Duodenal mucosa (tissue), 2 donors: Measurements from ENCODE around the gene FADS2.

Source experiments
- H3K27ac ChIP-seq: one replicate; pipeline ENCODE4 v1.7.0; 2013; ENCODE audit warnings: low read depth, low read length
- H3K27me3 ChIP-seq, 2 donors: one replicate each; pipeline ENCODE4 v1.7.0; 2013; ENCODE audit warnings: low read length in 2 of 2, control low read depth in 1 of 2; ENCODE audit not compliant: insufficient read depth in 2 of 2, control insufficient read depth in 1 of 2
- H3K36me3 ChIP-seq, 2 donors: one replicate each; pipeline ENCODE4 v1.7.0; 2013; ENCODE audit warnings: low read length in 2 of 2, control low read depth in 1 of 2; ENCODE audit not compliant: insufficient read depth in 2 of 2, control insufficient read depth in 1 of 2
- H3K4me1 ChIP-seq, 2 donors: one replicate each; pipeline ENCODE4 v1.7.0; 2013; ENCODE audit warnings: low read length in 2 of 2, control low read depth in 1 of 2; ENCODE audit not compliant: insufficient read depth in 2 of 2, control insufficient read depth in 1 of 2
- H3K4me3 ChIP-seq, 2 donors: one replicate each; pipeline ENCODE4 v1.7.0; 2013; ENCODE audit warnings: low read length in 2 of 2, low read depth in 1 of 2
- H3K9ac ChIP-seq, 2 donors: one replicate each; pipeline ENCODE4 v1.7.0; 2013; ENCODE audit warnings: low read length in 2 of 2, low read depth in 1 of 2
- H3K9me3 ChIP-seq, 2 donors: one replicate each; pipeline ENCODE4 v1.7.0; 2013; ENCODE audit warnings: low read length in 2 of 2, control low read depth in 1 of 2; ENCODE audit not compliant: control insufficient read depth in 1 of 2

FADS2 gene

DNA sequence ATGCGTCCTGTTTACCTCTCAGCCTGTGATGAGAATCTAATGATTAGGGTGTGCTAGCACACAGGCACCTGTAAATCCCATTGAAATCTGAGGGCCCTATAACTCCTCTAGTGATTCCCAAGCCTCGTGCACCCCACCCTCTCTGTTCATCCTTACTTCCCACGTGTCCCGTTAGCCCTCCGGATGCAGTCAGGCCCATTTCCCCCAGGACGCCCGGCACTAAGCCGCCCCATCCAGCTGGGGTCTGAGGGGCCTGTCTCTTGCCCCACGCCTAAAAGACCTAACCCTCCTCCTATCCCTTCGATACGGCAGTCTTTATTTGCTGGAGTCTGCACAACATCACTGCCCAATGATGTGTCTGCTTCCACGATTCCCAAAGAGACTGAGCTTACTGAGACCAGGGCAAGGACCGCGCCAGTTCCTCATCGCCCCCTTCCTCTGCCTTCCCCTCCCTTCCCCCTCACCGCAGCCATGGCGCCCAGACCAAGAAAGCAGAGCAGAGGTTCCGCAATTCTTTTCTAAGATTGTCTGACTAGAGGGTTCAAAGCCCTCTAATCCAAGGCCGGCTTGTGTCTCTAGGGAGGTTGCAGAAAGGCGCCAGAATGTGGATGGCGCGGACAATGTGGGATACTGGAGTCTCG, 1.1 kb upstream of the FADS2 start:
- H3K4me3 ChIP-seq = peak overlapping the region; percentile 71 to 90
- H3K4me1 ChIP-seq = peaks cover 7 to 40% of the 10 kb centered on the region in 2 donors
- no peak overlapping the region for H3K27ac ChIP-seq
- no peaks in the 10 kb centered on the region for H3K9me3 ChIP-seq
- no peaks in the 10 kb centered on the region for H3K36me3 ChIP-seq
- H3K9ac ChIP-seq = peak overlapping the region; percentile 22 to 66
- peaks cover 0 to 13% of the 10 kb centered on the region in 2 donors for H3K27me3 ChIP-seq

DNA sequence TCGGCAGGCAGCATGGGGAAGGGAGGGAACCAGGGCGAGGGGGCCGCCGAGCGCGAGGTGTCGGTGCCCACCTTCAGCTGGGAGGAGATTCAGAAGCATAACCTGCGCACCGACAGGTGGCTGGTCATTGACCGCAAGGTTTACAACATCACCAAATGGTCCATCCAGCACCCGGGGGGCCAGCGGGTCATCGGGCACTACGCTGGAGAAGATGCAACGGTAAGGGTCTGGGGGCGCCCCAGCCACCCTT, 204 bp downstream of the FADS2 start:
- Histone ChIP-seq H3K9ac (peak overlapping the region; percentile 40 to 84), H3K27ac (peak overlapping the region; percentile 71), H3K36me3 (no peaks in the 10 kb centered on the region), H3K4me1 (peaks cover 17 to 51% of the 10 kb centered on the region in 2 donors), H3K9me3 (no peaks in the 10 kb centered on the region), H3K27me3 (peaks cover 0 to 13% of the 10 kb centered on the region in 2 donors), H3K4me3 (peak overlapping the region; percentile 71 to 90)

DNA sequence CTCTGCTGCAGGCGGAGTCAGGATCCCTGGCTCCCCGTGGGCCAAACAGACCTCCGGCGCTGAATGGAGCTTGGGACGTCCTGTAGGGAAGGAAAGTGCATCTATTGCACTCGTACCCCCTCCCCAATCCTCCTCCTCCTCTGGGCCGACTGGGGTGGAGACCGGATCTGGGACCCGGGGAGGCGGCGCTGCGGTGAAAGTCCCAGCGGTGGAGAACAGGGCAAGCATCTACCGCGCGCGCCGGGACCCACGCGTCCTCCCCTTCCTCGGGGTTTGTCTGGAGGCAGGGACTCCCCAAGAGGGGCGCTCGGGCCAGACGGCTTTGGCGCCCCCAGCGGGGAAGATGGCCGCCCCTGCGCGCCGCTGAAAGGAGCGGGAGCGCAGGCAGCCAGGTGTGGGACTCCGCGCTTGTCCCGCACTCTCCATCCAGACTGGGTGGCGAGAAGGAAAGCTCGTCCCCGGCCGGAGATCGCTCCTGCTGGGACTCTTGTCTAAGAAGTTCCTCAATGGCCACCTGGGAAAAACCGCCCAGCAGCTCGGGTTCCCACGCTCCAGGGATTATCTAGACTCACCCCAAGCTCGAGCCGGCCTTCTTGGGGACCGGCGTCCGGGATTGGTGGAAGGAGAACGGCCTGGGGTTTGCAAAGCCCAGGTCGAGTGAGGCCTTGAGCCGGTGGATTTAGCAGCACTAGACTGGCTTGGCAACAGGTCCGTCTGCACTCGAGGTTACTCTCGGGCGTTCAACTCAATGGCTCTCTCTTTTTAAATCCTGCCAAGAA, 718 bp downstream of the FADS2 start:
- Histone ChIP-seq H3K27me3 (peaks cover 0 to 13% of the 10 kb centered on the region in 2 donors), H3K4me3 (peak overlapping the region; percentile 71 to 90), H3K36me3 (no peaks in the 10 kb centered on the region), H3K27ac (no peak overlapping the region), H3K9me3 (no peaks in the 10 kb centered on the region), H3K9ac (peak overlapping the region; percentile 40 to 84), H3K4me1 (peaks cover 18 to 56% of the 10 kb centered on the region in 2 donors)

DNA sequence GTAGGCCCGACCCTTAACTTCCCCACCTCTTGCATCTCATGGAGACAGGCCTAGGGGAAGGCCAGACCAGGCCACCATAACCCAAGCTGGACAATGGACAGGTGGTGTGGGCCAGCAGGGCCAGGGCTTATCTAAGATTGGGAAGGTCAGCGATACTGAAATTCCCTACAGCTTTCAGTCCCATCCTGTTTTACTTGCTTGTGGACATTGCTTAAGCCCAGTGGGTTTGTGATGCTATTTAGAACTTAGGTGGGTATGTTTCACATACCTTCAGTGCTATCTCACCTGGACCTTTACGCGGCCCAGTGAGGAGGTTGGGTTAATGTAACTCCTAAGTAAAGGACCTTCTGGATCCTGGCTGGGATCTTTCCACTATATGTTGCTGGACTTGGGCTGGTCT, 1.7 kb downstream of the FADS2 start:
- Histone ChIP-seq H3K4me1 (peaks cover 27 to 65% of the 10 kb centered on the region in 2 donors), H3K36me3 (no peaks in the 10 kb centered on the region), H3K27me3 (peaks cover 0 to 13% of the 10 kb centered on the region in 2 donors), H3K27ac (no peak overlapping the region), H3K4me3 (peak overlapping the region; percentile 71 to 90), H3K9me3 (no peaks in the 10 kb centered on the region), H3K9ac (peak overlapping the region in 1 of 2 donors; percentile 84)

DNA sequence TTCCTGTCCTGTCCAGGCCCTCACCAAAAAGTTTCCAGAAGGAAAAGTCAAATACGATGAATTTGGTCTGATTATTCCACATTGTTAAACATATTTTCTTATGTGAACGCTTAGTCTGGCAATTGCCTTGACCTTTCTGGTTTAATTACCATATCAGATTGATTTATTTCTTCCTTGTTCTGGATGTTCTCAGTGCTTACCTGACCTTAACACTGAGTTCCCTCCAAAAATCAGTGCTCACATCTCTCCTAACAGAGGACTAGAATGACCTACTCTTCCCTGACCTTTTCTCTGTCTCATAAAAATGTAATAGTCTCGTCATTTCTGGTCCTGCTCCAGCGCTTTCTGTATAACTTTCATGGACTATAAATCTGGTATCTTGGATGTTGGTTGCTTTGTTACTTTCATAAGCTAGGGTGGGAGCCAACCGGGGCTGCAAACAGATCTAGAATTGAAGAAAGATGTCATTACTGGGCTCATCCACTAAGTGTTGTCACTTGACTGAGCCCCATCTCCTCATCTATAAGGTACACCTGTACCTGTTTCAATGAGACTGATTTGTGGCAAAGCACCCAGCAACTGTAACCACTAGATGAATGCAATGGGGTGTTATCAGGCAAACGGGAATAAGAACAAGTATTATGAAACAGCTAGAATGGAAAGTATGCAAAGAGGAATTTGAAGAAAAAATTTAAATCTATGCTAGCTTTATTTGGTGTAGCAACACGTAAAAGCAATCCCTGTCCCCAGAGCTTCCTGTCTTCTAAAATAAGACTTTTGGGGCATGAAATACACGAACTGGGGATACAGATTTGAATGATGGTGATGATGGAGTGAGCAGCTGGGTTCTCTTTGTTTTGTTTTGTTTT, 2.4 kb downstream of the FADS2 start:
- Histone ChIP-seq H3K4me1 (peaks cover 32 to 69% of the 10 kb centered on the region in 2 donors), H3K9ac (no peak overlapping the region), H3K36me3 (no peaks in the 10 kb centered on the region), H3K27me3 (peaks cover 0 to 13% of the 10 kb centered on the region in 2 donors), H3K4me3 (peak overlapping the region in 1 of 2 donors; percentile 90), H3K27ac (no peak overlapping the region), H3K9me3 (no peaks in the 10 kb centered on the region)

DNA sequence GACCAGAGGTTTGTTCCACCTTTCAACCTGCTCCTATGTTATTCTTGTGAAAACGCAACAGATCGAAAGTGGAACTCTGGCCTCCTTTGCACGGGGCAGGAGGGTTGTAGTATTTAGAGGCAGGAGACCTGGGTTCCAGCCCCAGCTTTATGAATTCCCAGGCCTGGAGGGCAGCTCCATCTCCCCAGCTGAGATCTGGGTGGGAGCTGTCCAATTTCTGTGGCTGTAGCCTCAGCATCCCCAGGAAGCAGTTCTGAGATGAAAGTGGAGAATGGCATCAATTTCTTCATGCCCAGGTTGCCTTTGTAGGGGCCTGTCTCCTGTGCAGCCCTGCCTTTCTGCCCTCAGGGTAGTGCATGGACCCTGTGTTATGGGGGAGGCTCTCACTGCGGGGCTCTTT, 4.1 kb downstream of the FADS2 start:
- H3K4me1 ChIP-seq = peaks cover 32 to 64% of the 10 kb centered on the region in 2 donors

DNA sequence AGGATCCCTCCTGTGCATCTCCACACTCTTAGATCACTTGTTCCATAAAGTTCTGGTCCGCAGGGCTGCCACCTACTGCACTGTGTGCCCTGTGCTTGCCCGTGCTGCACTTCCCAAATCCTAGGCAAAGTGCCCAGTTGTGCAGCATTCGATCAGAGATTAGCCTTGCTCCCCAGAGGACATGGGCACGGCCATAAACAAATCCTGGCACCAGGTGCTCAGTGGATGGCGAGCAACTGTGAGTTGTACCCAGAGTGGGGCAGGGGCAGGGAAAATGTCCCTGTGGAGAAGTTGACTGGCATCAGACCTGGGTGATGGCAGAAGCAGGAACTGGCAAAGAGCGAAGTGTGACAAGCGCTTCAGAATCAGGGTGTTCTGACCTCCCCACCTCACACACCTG, 4.7 kb downstream of the FADS2 start:
- Histone ChIP-seq H3K27ac (no peak overlapping the region), H3K36me3 (no peaks in the 10 kb centered on the region)

More for the DNA sequence above, 4.1 kb downstream of the FADS2 start:
- Histone ChIP-seq H3K36me3 (no peaks in the 10 kb centered on the region), H3K9ac (no peak overlapping the region), H3K4me3 (no peak overlapping the region), H3K27me3 (peaks cover 0 to 10% of the 10 kb centered on the region in 2 donors), H3K9me3 (no peaks in the 10 kb centered on the region), H3K27ac (no peak overlapping the region)

DNA sequence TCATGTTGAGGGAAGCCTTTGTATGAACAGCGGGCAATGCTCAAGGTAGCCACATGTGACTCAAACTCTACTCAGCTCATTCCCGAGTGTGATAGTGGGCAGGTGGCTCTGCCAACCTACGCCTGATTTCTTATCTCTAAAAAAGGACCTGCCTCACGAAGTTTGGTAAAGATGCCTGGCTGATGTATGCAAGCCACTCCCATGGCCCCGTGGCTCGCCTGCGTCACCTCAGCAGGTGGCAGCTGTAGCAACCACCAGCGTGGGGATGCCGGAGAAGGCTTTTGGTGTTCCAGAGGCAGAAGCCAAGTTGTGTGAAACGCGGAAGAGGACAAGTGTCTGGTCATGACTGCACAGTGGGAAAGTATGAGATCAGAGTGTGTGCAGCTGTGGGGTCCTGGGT, 5.4 kb downstream of the FADS2 start:
- no peaks in the 10 kb centered on the region for H3K9me3 ChIP-seq
- H3K27me3 ChIP-seq = peaks cover 0 to 6% of the 10 kb centered on the region in 2 donors
- H3K36me3 ChIP-seq = peaks cover 0 to 5% of the 10 kb centered on the region in 2 donors
- H3K4me3 ChIP-seq = no peak overlapping the region
- H3K4me1 ChIP-seq = peaks cover 27 to 60% of the 10 kb centered on the region in 2 donors
- H3K9ac ChIP-seq = no peak overlapping the region
- H3K27ac ChIP-seq = no peak overlapping the region

More for the DNA sequence above, 4.7 kb downstream of the FADS2 start:
- peaks cover 0 to 8% of the 10 kb centered on the region in 2 donors for H3K27me3 ChIP-seq
- H3K4me3 ChIP-seq = no peak overlapping the region
- H3K9me3 ChIP-seq = no peaks in the 10 kb centered on the region
- no peak overlapping the region for H3K9ac ChIP-seq
- H3K4me1 ChIP-seq = peaks cover 32 to 64% of the 10 kb centered on the region in 2 donors

DNA sequence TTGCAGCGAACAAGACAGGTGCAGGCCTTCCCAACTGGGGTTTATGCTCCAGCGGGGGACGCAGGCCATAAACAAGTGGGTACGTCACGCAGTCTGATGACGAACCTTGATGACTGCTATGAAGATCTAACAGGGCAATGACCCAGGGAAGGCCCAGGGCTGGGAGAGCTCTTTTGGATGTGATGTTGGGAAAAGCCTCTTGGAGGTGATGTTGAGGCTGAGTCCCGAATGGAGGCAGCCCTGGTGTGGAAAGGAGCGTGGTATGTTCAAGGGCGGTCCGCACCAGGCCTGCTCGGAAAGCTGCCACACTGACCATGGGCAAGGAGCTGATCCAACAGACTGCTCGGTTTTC, 5.8 kb downstream of the FADS2 start:
- peaks cover 0 to 5% of the 10 kb centered on the region in 2 donors for H3K27me3 ChIP-seq
- H3K36me3 ChIP-seq = peaks cover 0 to 9% of the 10 kb centered on the region in 2 donors
- no peak overlapping the region for H3K27ac ChIP-seq
- H3K4me1 ChIP-seq = peaks cover 27 to 58% of the 10 kb centered on the region in 2 donors
- no peaks in the 10 kb centered on the region for H3K9me3 ChIP-seq
- H3K9ac ChIP-seq = peak overlapping the region in 1 of 2 donors; percentile 30
- no peak overlapping the region for H3K4me3 ChIP-seq
